Testis (tissue), 2 donors: ENCODE measurements around the gene PDIA3.

Experiments
- CTCF ChIP-seq, 3 experiments: fragments of 450-650 bp in 2 of 3; fragments of 200-600 bp in 1 of 3; sonication (generic) in 1 of 3; IDR thresholded peaks; one replicate each; pipeline ENCODE4 v1.5.1; 2016 to 2019; ENCODE audit warnings: antibody characterized with exemption in 3 of 3, mild to moderate bottlenecking in 2 of 3, moderate library complexity in 1 of 3
- POLR2A ChIP-seq: fragments of 450-650 bp; IDR thresholded peaks from one replicate; pipeline ENCODE4 v1.6.1; 2017; ENCODE audit warnings: antibody characterized with exemption, mild to moderate bottlenecking, moderate library complexity

GRCh38 chr15:43774062-43774461 is 27.8 kb downstream of the PDIA3 start:
- TF ChIP-seq CTCF (IDR thresholded peaks at IDR 0.05), result no peak
- TF ChIP-seq POLR2A, result no peak
